ENCODE measurements around the gene DOCK3.

DOCK3 gene

GRCh38 chr3:51391566-51392354 lies 717.0 kb downstream of the DOCK3 start:
- peak; percentile 32 for DNase-seq

GRCh38 chr3:51392355-51393133 lies 717.8 kb downstream of the DOCK3 start:
- no peak for DNase-seq

- DNase-seq, result no peak
Observed at GRCh38 chr3:51393134-51393495, 718.4 kb downstream of the DOCK3 start.

- no peak for DNase-seq
Observed at GRCh38 chr3:51393564-51393963, 718.8 kb downstream of the DOCK3 start.

- DNase-seq, result no peak
Observed at GRCh38 chr3:51394541-51394940, 719.8 kb downstream of the DOCK3 start.

- no peak for DNase-seq
Observed at GRCh38 chr3:51395493-51396213, 720.9 kb downstream of the DOCK3 start.

- no peak for DNase-seq
Observed at GRCh38 chr3:51396401-51396800, 721.7 kb downstream of the DOCK3 start.

- no peak for DNase-seq
Observed at GRCh38 chr3:51397392-51397791, 722.7 kb downstream of the DOCK3 start.

- DNase-seq, result no peak
Observed at GRCh38 chr3:51398595-51399310, 724.0 kb downstream of the DOCK3 start.

- DNase-seq, result no peak
Observed at GRCh38 chr3:51400166-51400565, 725.4 kb downstream of the DOCK3 start.

- DNase-seq, result no peak
Observed at GRCh38 chr3:51401735-51402134, 727.0 kb downstream of the DOCK3 start.

GRCh38 chr3:51403675-51404074 lies 728.9 kb downstream of the DOCK3 start:
- DNase-seq, result no peak

- no peak for DNase-seq
Observed at GRCh38 chr3:51408021-51408420, 733.3 kb downstream of the DOCK3 start.

- DNase-seq, result no peak
Observed at GRCh38 chr3:51408813-51409212, 734.1 kb downstream of the DOCK3 start.

GRCh38 chr3:51422211-51422610 lies 747.5 kb downstream of the DOCK3 start:
- no peak for DNase-seq

- no peak for DNase-seq
Observed at GRCh38 chr3:51426921-51427320, 752.2 kb downstream of the DOCK3 start.

- no peak for DNase-seq
Observed at GRCh38 chr3:51429138-51429537, 754.4 kb downstream of the DOCK3 start.

Data from fibroblast of skin of right biceps (primary cell).